ENCODE results near the gene DNAJC30. TPM values are rescaled to one million over a fixed set of nuclear protein-coding genes. Genes with fewer than 3 reads are reported as not detected.
A peak's percentile ranks its signal among the peaks of the same experiment; 100 is the strongest.

The DNAJC30 gene
- polyA plus RNA-seq, 1 of the 3 experiments (the other 2 are of a cell fraction), result 11.0 TPM

- TF ChIP-seq POLR2AphosphoS5 (IDR thresholded peaks at IDR 0.05; ENCODE audit: low read depth, low read length), result peak; percentile 8; the same call in 1 of the 2 replicates
- no peak for TF ChIP-seq REST (IDR thresholded peaks at IDR 0.05; ENCODE audit: low read depth, low read length)
- peaks cover 34% of the 10 kb centered on the region for H3F3A ChIP-seq (replicated peaks; ENCODE audit: insufficient read depth)
- no peak overlapping the region for H3K4me3 ChIP-seq (ENCODE audit: low read depth in 2 of 2, low read length in 1 of 2)
- H4K20me1 ChIP-seq (ENCODE audit: insufficient read depth), result peaks cover 13% of the 10 kb centered on the region; the same call in 1 of the 2 replicates
- H2AFZ ChIP-seq (ENCODE audit: low read depth), result no peak overlapping the region
- no peaks in the 10 kb centered on the region for H3K9me3 ChIP-seq
- peaks cover 7% of the 10 kb centered on the region; the same call in 1 of the 2 replicates for H3K79me2 ChIP-seq (ENCODE audit: insufficient read depth)
- H3K9me2 ChIP-seq, result no peaks in the 10 kb centered on the region
- ChIA-PET CTCF (interaction anchor here (0.7 to 8.8 kb wide), 8 partner anchors 16 to 1019 kb away, joined by 3 to 70 read pairs (median 4); partner anchors contain the start of gene STX1A), POLR2A (interaction anchor here (0.8 to 0.9 kb wide), 2 partner anchors 9 to 14 kb away, joined by 3 read pairs; no protein-coding TSS in a partner anchor)
- H3K27me3 ChIP-seq (ENCODE audit: insufficient read depth), result no peaks in the 10 kb centered on the region
- H3K9ac ChIP-seq, result no peak overlapping the region
- H3K27ac ChIP-seq (ENCODE audit: low read depth in 2 of 2, low read length in 1 of 2), result peak overlapping the region in 1 of 2 experiments; percentile 7; a peak in 1 of 4 replicates
- WGBS (ENCODE audit: low lambda C conversion rate), result 86% methylated on average over 15 of the region's 15 CpGs
- peaks cover 0 to 5% of the 10 kb centered on the region in 2 experiments; a peak in 3 of 4 replicates for H3K4me1 ChIP-seq (ENCODE audit: control insufficient read depth in 1 of 2, insufficient read depth in 2 of 2, low read depth in 1 of 2, low read length in 1 of 2)
- peak; percentile 44 for DNase-seq
- no peak overlapping the region for H3K4me2 ChIP-seq
- peaks cover 37 to 72% of the 10 kb centered on the region in 2 experiments for H3K36me3 ChIP-seq (replicated peaks in 1 of 2; ENCODE audit: control insufficient read depth in 1 of 2, insufficient read depth in 2 of 2, low read length in 1 of 2)
Observed at GRCh38 chr7:73699370-73700068, 16.3 kb upstream of the DNAJC30 start.

GRCh38 chr7:73698410-73698809, 15.2 kb upstream of the DNAJC30 start:
- no peak for TF ChIP-seq SIN3A (IDR thresholded peaks at IDR 0.05; ENCODE audit: borderline replicate concordance, low read depth, low read length)
- no peak for TF ChIP-seq EZH2phosphoT487 (IDR thresholded peaks at IDR 0.05; ENCODE audit: borderline replicate concordance, low read depth)
- no peak for TF ChIP-seq MXI1 (IDR thresholded peaks at IDR 0.05; ENCODE audit: low read depth, low read length)
- TF ChIP-seq FOXM1 (IDR thresholded peaks at IDR 0.05; ENCODE audit: low read depth), result no peak
- no peak for TF ChIP-seq RAD21 (IDR thresholded peaks at IDR 0.05; ENCODE audit: low read length)
- TF ChIP-seq CHD2 (IDR thresholded peaks at IDR 0.05; ENCODE audit: low read length, partially characterized antibody), result no peak
- no peak for TF ChIP-seq JUND (IDR thresholded peaks at IDR 0.05)
- DNase-seq, result no peak
- Histone ChIP-seq H3K9me2 (no peaks in the 10 kb centered on the region), H3K4me2 (no peak overlapping the region), H2AFZ (ENCODE audit: low read depth) (no peak overlapping the region), H3K9me3 (no peaks in the 10 kb centered on the region), H3F3A (replicated peaks; ENCODE audit: insufficient read depth) (peaks cover 29% of the 10 kb centered on the region), H3K4me3 (ENCODE audit: low read depth in 2 of 2, low read length in 1 of 2) (no peak overlapping the region), H3K79me2 (ENCODE audit: insufficient read depth) (peaks cover 7% of the 10 kb centered on the region; the same call in 1 of the 2 replicates), H3K36me3 (replicated peaks in 1 of 2; ENCODE audit: control insufficient read depth in 1 of 2, insufficient read depth in 2 of 2, low read length in 1 of 2) (peaks cover 34 to 78% of the 10 kb centered on the region in 2 experiments), H3K27ac (ENCODE audit: low read depth in 2 of 2, low read length in 1 of 2) (no peak overlapping the region; a peak in 1 of 4 replicates), H3K27me3 (ENCODE audit: insufficient read depth) (no peaks in the 10 kb centered on the region), H3K9ac (no peak overlapping the region), H4K20me1 (ENCODE audit: insufficient read depth) (peaks cover 8% of the 10 kb centered on the region; the same call in 1 of the 2 replicates), H3K4me1 (ENCODE audit: control insufficient read depth in 1 of 2, insufficient read depth in 2 of 2, low read depth in 1 of 2, low read length in 1 of 2) (no peaks in the 10 kb centered on the region)
- ChIA-PET CTCF (interaction anchor here (0.6 to 8.8 kb wide), 6 partner anchors 28 to 476 kb away, joined by 3 to 70 read pairs (median 4); partner anchors contain the start of genes EIF4H and VPS37D), POLR2A (interaction anchor here (1.2 kb wide), 1 partner anchor 21 kb away, joined by 5 read pairs; the partner anchor contains the start of gene STX1A)
- 94% methylated on average over 7 of the region's 7 CpGs for WGBS (ENCODE audit: low lambda C conversion rate)

Data from SK-N-SH (cell line).